ENCODE data around the gene MUSTN1.

The MUSTN1 gene

GRCh38 chr3:52877085-52877484 is 42.3 kb upstream of the MUSTN1 start:
- no peak for DNase-seq (ENCODE audit: low read depth)
- H3K4me3 ChIP-seq (ENCODE audit: low read depth, low read length), result no peak overlapping the region
- TF ChIP-seq CTCF (IDR thresholded peaks at IDR 0.05; ENCODE audit: control insufficient read depth, extremely low read depth, insufficient read depth), result no peak

GRCh38 chr3:52874864-52875587 is 40.2 kb upstream of the MUSTN1 start:
- no peak for TF ChIP-seq CTCF (IDR thresholded peaks at IDR 0.05; ENCODE audit: control insufficient read depth, extremely low read depth, insufficient read depth)
- no peak for DNase-seq (ENCODE audit: low read depth)
- no peak overlapping the region for H3K4me3 ChIP-seq (ENCODE audit: low read depth, low read length)

- no peak for DNase-seq (ENCODE audit: low read depth)
- H3K4me3 ChIP-seq (ENCODE audit: low read depth, low read length), result no peak overlapping the region
- no peak for TF ChIP-seq CTCF (IDR thresholded peaks at IDR 0.05; ENCODE audit: control insufficient read depth, extremely low read depth, insufficient read depth)
These were observed 39.4 kb upstream of the MUSTN1 start for GRCh38 chr3:52874160-52874701.

GRCh38 chr3:52873433-52874159 is 38.8 kb upstream of the MUSTN1 start:
- no peak for DNase-seq (ENCODE audit: low read depth)

GRCh38 chr3:52872245-52872644 is 37.4 kb upstream of the MUSTN1 start:
- H3K4me3 ChIP-seq (ENCODE audit: low read depth, low read length), result no peak overlapping the region
- DNase-seq (ENCODE audit: low read depth), result peak; percentile 62
- no peak for TF ChIP-seq CTCF (IDR thresholded peaks at IDR 0.05; ENCODE audit: control insufficient read depth, extremely low read depth, insufficient read depth)

More at GRCh38 chr3:52873433-52874159, 38.8 kb upstream of the MUSTN1 start:
- no peak for TF ChIP-seq CTCF (IDR thresholded peaks at IDR 0.05; ENCODE audit: control insufficient read depth, extremely low read depth, insufficient read depth)
- H3K4me3 ChIP-seq (ENCODE audit: low read depth, low read length), result no peak overlapping the region

GRCh38 chr3:52871761-52872160 is 36.9 kb upstream of the MUSTN1 start:
- no peak for DNase-seq (ENCODE audit: low read depth)
- no peak for TF ChIP-seq CTCF (IDR thresholded peaks at IDR 0.05; ENCODE audit: control insufficient read depth, extremely low read depth, insufficient read depth)
- no peak overlapping the region for H3K4me3 ChIP-seq (ENCODE audit: low read depth, low read length)
